ENCODE results near the gene SIT1. TPM values are rescaled to one million over a fixed set of nuclear protein-coding genes. Genes with fewer than 3 reads are reported as not detected.
A peak's percentile ranks its signal among the peaks of the same experiment; 100 is the strongest.

Gene SIT1
- total and polyA plus RNA-seq, 2 experiments from 2014 or later = 13.2 to 14.7 TPM

GRCh38 chr9:35605351-35606137, 45.2 kb downstream of the SIT1 start (continued):
- TF ChIP-seq CTCF (conservative IDR thresholded peaks at IDR 0.05; ENCODE audit: low read depth in 2 of 2) = no peak
- no peak for TF ChIP-seq EZH2 (IDR thresholded peaks at IDR 0.05; ENCODE audit: low read depth, unreplicated experiment)
- no peak for TF ChIP-seq ZNF331 (CRISPR knock-in tag; IDR thresholded peaks at IDR 0.05; ENCODE audit: low read depth)
- TF ChIP-seq REST (IDR thresholded peaks at IDR 0.05; ENCODE audit: unreplicated experiment) = no peak
- no peak for TF ChIP-seq STAT1 (IDR thresholded peaks at IDR 0.05; ENCODE audit: unreplicated experiment)
- no peak for TF ChIP-seq JUNB (IDR thresholded peaks at IDR 0.05; ENCODE audit: unreplicated experiment)
- no peak for TF ChIP-seq ETS1 (IDR thresholded peaks at IDR 0.05)

- Histone ChIP-seq H2AFZ (peak within 1 kb of the TSS; percentile 97), H3K9me2 (ENCODE audit: insufficient read depth) (no peaks in the 10 kb centered on the region), H3F3A (replicated peaks; ENCODE audit: low read depth) (peaks cover 13% of the 10 kb centered on the region; the same call in 1 of the 2 replicates), H3K27me3 (ENCODE audit: insufficient read depth) (no peaks in the 10 kb centered on the region), H3K4me3 (peak within 1 kb of the TSS; percentile 91), H3K79me2 (replicated peaks; ENCODE audit: insufficient read depth) (peaks cover 4% of the 10 kb centered on the region; the same call in 1 of the 2 replicates), H4K20me1 (replicated peaks; ENCODE audit: insufficient read depth) (no peaks in the 10 kb centered on the region; the same call in none of the 2 replicates), H3K4me1 (ENCODE audit: insufficient read depth) (peaks cover 12% of the 10 kb centered on the region), H3K4me2 (peak within 1 kb of the TSS; percentile 99), H3K36me3 (ENCODE audit: insufficient read depth) (no peaks in the 10 kb centered on the region), H3K27ac (ENCODE audit: low read depth) (peak within 1 kb of the TSS; percentile 85)
- H3K4me1 Mint-ChIP-seq = peaks cover 5% of the 10 kb centered on the region; the same call in 2 of the 3 replicates
- peak within 1 kb of the TSS; percentile 96 for H3K4me3 Mint-ChIP-seq
- H3K36me3 Mint-ChIP-seq (ENCODE audit: low read depth) = peaks cover 10% of the 10 kb centered on the region
- H3K27ac Mint-ChIP-seq = peak within 1 kb of the TSS; percentile 100
- H3K9me3 Mint-ChIP-seq = no peaks in the 10 kb centered on the region
- ATAC-seq (peak; percentile 52), DNase-seq (ENCODE audit: low spot score) (peak; percentile 93)
- H3K27me3 Mint-ChIP-seq (ENCODE audit: insufficient read depth, low read depth, poor library complexity) = peaks cover 8% of the 10 kb centered on the region
- TF ChIP-seq POLR2AphosphoS5 (IDR thresholded peaks at IDR 0.05; ENCODE audit: low read depth) (peak; percentile 37; the same call in 1 of the 2 replicates), CTCF (conservative IDR thresholded peaks at IDR 0.05; ENCODE audit: low read depth in 2 of 2) (no peak), REST (IDR thresholded peaks at IDR 0.05; ENCODE audit: unreplicated experiment) (no peak), ETS1 (IDR thresholded peaks at IDR 0.05) (no peak)
Measured at GRCh38 chr9:35604578-35605350, 46.0 kb downstream of the SIT1 start, which contains the start of gene TESK1. TSS of gene TESK1 (plus strand) at chr9:35605262. CDS start at chr9:35605620, 358 bp downstream.

Measured in GM23338 (cell line).